DND-41 (cell line): ENCODE measurements around the gene LRRIQ1.

ENCODE experiments used
- CTCF ChIP-seq: IDR thresholded peaks from 2 replicates; pipeline ENCODE4 v1.5.1; 2012; ENCODE audit warnings: borderline replicate concordance, low read length, moderate library complexity, mild to moderate bottlenecking; ENCODE audit not compliant: poor library complexity, severe bottlenecking; ENCODE audit errors: extremely low read depth
- EZH2 ChIP-seq: IDR thresholded peaks from 3 replicates; pipeline ENCODE4 v1.6.1; 2012; ENCODE audit warnings: borderline replicate concordance, low read depth, mild to moderate bottlenecking, moderate library complexity, low read length, inconsistent platforms; ENCODE audit not compliant: severe bottlenecking

GRCh38 chr12:85253853-85254252 lies 217.7 kb downstream of the LRRIQ1 start:
- TF ChIP-seq CTCF (no peak), EZH2 (no peak)
